Esophagus squamous epithelium (tissue), 5 donors: ENCODE results near the gene KIF18B. TPM values are rescaled to one million over a fixed set of nuclear protein-coding genes. Genes with fewer than 3 reads are reported as not detected.

Experiments
- DNase-seq: peaks from one replicate; lab custom pipeline; 2025; lab: John Stamatoyannopoulos, UW
- H3K27ac ChIP-seq, 4 donors: fragments of 200-600 bp; sonication (generic); one replicate each; pipeline ENCODE4 v1.5.1; 2016 to 2019; ENCODE audit warnings: mild to moderate bottlenecking in 1 of 4
- H3K27me3 ChIP-seq, 4 donors: fragments of 200-600 bp; sonication (generic); 1 replicate in 3 of 4; 2 replicates in 1 of 4; pipeline versions ENCODE4 v1.5.1 to v1.6.0; 2017 to 2021; ENCODE audit warnings: antibody characterized with exemption in 1 of 4
- H3K36me3 ChIP-seq, 3 donors: fragments of 200-600 bp; sonication (generic); one replicate each; pipeline ENCODE4 v1.5.1; 2016 to 2019
- H3K4me1 ChIP-seq, 3 donors: fragments of 200-600 bp; sonication (generic); one replicate each; pipeline ENCODE4 v1.5.1; 2017 to 2019
- H3K4me3 ChIP-seq, 4 donors: fragments of 200-600 bp; sonication (generic); 1 replicate in 3 of 4; 2 replicates in 1 of 4; pipeline ENCODE4 v1.5.1; 2016 to 2019; ENCODE audit warnings: mild to moderate bottlenecking in 2 of 4, moderate library complexity in 1 of 4
- H3K9me3 ChIP-seq, 3 donors: fragments of 200-600 bp; sonication (generic); one replicate each; pipeline ENCODE4 v1.5.1; 2016 to 2019
- CTCF ChIP-seq, 6 experiments: fragments of 450-650 bp in 4 of 6; fragments of 200-600 bp in 2 of 6; sonication (generic) in 2 of 6; IDR thresholded peaks; one replicate each; pipeline ENCODE4 v1.5.1; 2016 to 2019; ENCODE audit warnings: antibody characterized with exemption in 6 of 6, mild to moderate bottlenecking in 4 of 6, moderate library complexity in 4 of 6
- POLR2A ChIP-seq, 4 donors: fragments of 450-650 bp; IDR thresholded peaks; one replicate each; pipeline ENCODE4 v1.6.1; 2017; ENCODE audit warnings: antibody characterized with exemption in 4 of 4, mild to moderate bottlenecking in 4 of 4, moderate library complexity in 3 of 4
- WGBS, 2 donors: methylation state at CpG; one replicate each; pipeline ENCODE4 v1.1.5; 2018; 5-methylcytosine and 5-hydroxymethylcytosine counted together
- intact Hi-C: fragments of 100-400 bp; cut with DNase I; formaldehyde crosslinking; loops from one replicate; pipeline ENCODE4 v1.15.0; 2022
- total RNA-seq, 4 donors: library from RNA; depleted of rRNA; stranded (reverse); fragments of >200 nt; gene quantifications; one replicate each; pipeline ENCODE4 v1.1.0, GENCODE V29; 2016
- donor health status: DM: yes; HTN: yes; CAD: no.

KIF18B gene
- total RNA-seq, 4 donors from 2014 or later: 3.3 to 11.1 (median 4.8) TPM

GRCh38 chr17:44966348-44967025 lies 18.9 kb upstream of the KIF18B start:
- H3K27me3 ChIP-seq: peaks cover 10 to 94% (median 19%) of the 10 kb centered on the region in 4 donors
- H3K4me3 ChIP-seq: peak overlapping the region in 1 of 4 donors; percentile 67
- H3K9me3 ChIP-seq: no peaks in the 10 kb centered on the region
- H3K36me3 ChIP-seq: no peaks in the 10 kb centered on the region
- DNase-seq: no peak
- intact Hi-C loops: no loop called here
- H3K27ac ChIP-seq: no peak overlapping the region
- WGBS, 2 donors: 0 to 21% methylated on average over 5 to 12 of the region's 21 CpGs
- peaks cover 15 to 49% (median 24%) of the 10 kb centered on the region in 3 donors for H3K4me1 ChIP-seq
- no peak for TF ChIP-seq POLR2A (IDR thresholded peaks at IDR 0.05)
- TF ChIP-seq CTCF (IDR thresholded peaks at IDR 0.05): no peak

- H3K27me3 ChIP-seq: peaks cover 10 to 94% (median 19%) of the 10 kb centered on the region in 4 donors
- no peak overlapping the region for H3K27ac ChIP-seq
- H3K4me3 ChIP-seq: no peak overlapping the region
- TF ChIP-seq CTCF (IDR thresholded peaks at IDR 0.05): no peak
- no peak for TF ChIP-seq POLR2A (IDR thresholded peaks at IDR 0.05)
- no peaks in the 10 kb centered on the region for H3K9me3 ChIP-seq
- 57 to 72% methylated on average over 5 of the region's 5 CpGs for WGBS, 2 donors
- H3K36me3 ChIP-seq: no peaks in the 10 kb centered on the region
- peaks cover 15 to 44% (median 24%) of the 10 kb centered on the region in 3 donors for H3K4me1 ChIP-seq
- DNase-seq: no peak
- intact Hi-C loops: no loop called here
These were observed 18.1 kb upstream of the KIF18B start for GRCh38 chr17:44965481-44966234.

GRCh38 chr17:44961921-44962350 lies 14.4 kb upstream of the KIF18B start:
- H3K9me3 ChIP-seq: no peaks in the 10 kb centered on the region
- WGBS, 2 donors: 80% methylated on average over 5 to 6 of the region's 7 CpGs
- H3K4me3 ChIP-seq: no peak overlapping the region
- H3K27ac ChIP-seq: no peak overlapping the region
- intact Hi-C loops: no loop called here
- TF ChIP-seq CTCF (IDR thresholded peaks at IDR 0.05): no peak
- H3K4me1 ChIP-seq: peaks cover 10 to 22% (median 11%) of the 10 kb centered on the region in 3 donors
- DNase-seq: no peak
- peaks cover 3 to 93% (median 14%) of the 10 kb centered on the region in 4 donors for H3K27me3 ChIP-seq
- no peaks in the 10 kb centered on the region for H3K36me3 ChIP-seq

GRCh38 chr17:44960691-44961090 lies 13.1 kb upstream of the KIF18B start:
- no peaks in the 10 kb centered on the region for H3K9me3 ChIP-seq
- H3K36me3 ChIP-seq: no peaks in the 10 kb centered on the region
- no peak for DNase-seq
- 20 to 65% methylated on average over 1 to 2 of the region's 2 CpGs for WGBS, 2 donors
- peaks cover 0 to 92% (median 4%) of the 10 kb centered on the region in 4 donors for H3K27me3 ChIP-seq
- no peak for TF ChIP-seq CTCF (IDR thresholded peaks at IDR 0.05)
- TF ChIP-seq POLR2A (IDR thresholded peaks at IDR 0.05): no peak
- intact Hi-C loops: no loop called here
- H3K27ac ChIP-seq: no peak overlapping the region
- peaks cover 8 to 13% (median 10%) of the 10 kb centered on the region in 3 donors for H3K4me1 ChIP-seq
- H3K4me3 ChIP-seq: no peak overlapping the region
